ENCODE measurements around the gene PRDX5.

PRDX5 gene

GRCh38 chr11:64361659-64362058 lies 43.7 kb downstream of the PRDX5 start:
- H3K4me3 ChIP-seq (ENCODE audit: low read depth, low read length) = no peak overlapping the region
- CTCF ChIA-PET = interaction anchor here (1.5 to 21.8 kb wide), 2 partner anchors 22 to 327 kb away, joined by 3 to 414 read pairs; partner anchors contain the start of gene CCDC88B
- no peak for DNase-seq (ENCODE audit: low read depth, low spot score)
- no peak for TF ChIP-seq CTCF (IDR thresholded peaks at IDR 0.05; ENCODE audit: insufficient read depth, low read length, missing control alignments)
- POLR2A ChIA-PET = no interaction called here

GRCh38 chr11:64362339-64362738 lies 44.4 kb downstream of the PRDX5 start:
- ChIA-PET CTCF (no interaction called here), POLR2A (no interaction called here)
- H3K4me3 ChIP-seq (ENCODE audit: low read depth, low read length) = no peak overlapping the region
- TF ChIP-seq CTCF (IDR thresholded peaks at IDR 0.05; ENCODE audit: insufficient read depth, low read length, missing control alignments) = no peak
- DNase-seq (ENCODE audit: low read depth, low spot score) = no peak

GRCh38 chr11:64364435-64364834 lies 46.5 kb downstream of the PRDX5 start:
- DNase-seq (ENCODE audit: low read depth, low spot score) = no peak
- ChIA-PET POLR2A (interaction anchor here (0.8 kb wide), 1 partner anchor 9 kb away, joined by 3 read pairs; no protein-coding TSS in a partner anchor), CTCF (interaction anchor here (0.6 to 6.3 kb wide), 2 partner anchors 9 to 25 kb away, joined by 3 to 45 read pairs; no protein-coding TSS in a partner anchor)
- no peak for TF ChIP-seq CTCF (IDR thresholded peaks at IDR 0.05; ENCODE audit: insufficient read depth, low read length, missing control alignments)
- H3K4me3 ChIP-seq (ENCODE audit: low read depth, low read length) = no peak overlapping the region

- ChIA-PET POLR2A (no interaction called here), CTCF (interaction anchor here (6.3 kb wide), 1 partner anchor 10 kb away, joined by 45 read pairs; no protein-coding TSS in a partner anchor)
- DNase-seq (ENCODE audit: low read depth, low spot score) = no peak
- TF ChIP-seq CTCF (IDR thresholded peaks at IDR 0.05; ENCODE audit: insufficient read depth, low read length, missing control alignments) = no peak
- no peak overlapping the region for H3K4me3 ChIP-seq (ENCODE audit: low read depth, low read length)
Measured at GRCh38 chr11:64364911-64365310, 47.0 kb downstream of the PRDX5 start.

- ChIA-PET CTCF (interaction anchor here (0.7 to 6.3 kb wide), 2 partner anchors 9 to 12 kb away, joined by 3 to 45 read pairs; no protein-coding TSS in a partner anchor), POLR2A (no interaction called here)
Measured at GRCh38 chr11:64366751-64367150, 48.8 kb downstream of the PRDX5 start.

More at GRCh38 chr11:64366751-64367150, 48.8 kb downstream of the PRDX5 start:
- no peak overlapping the region for H3K4me3 ChIP-seq (ENCODE audit: low read depth, low read length)
- TF ChIP-seq CTCF (IDR thresholded peaks at IDR 0.05; ENCODE audit: insufficient read depth, low read length, missing control alignments) = no peak
- DNase-seq (ENCODE audit: low read depth, low spot score) = no peak

Data from AG04449 (cell line).